GM23338 (cell line): ENCODE results near the gene P3R3URF. TPM values are rescaled to one million over a fixed set of nuclear protein-coding genes. Genes with fewer than 3 reads are reported as not detected.

Experiments used
- ATAC-seq: fragments of 200-7000 bp; cut with Tn5 transposase; 3 replicates; pipeline ENCODE4 v1.9.1; 2020
- DNase-seq: peaks from one replicate; pipeline ENCODE4 v3.0.0-alpha.2; 2015; ENCODE audit warnings: low spot score
- H2AFZ ChIP-seq: fragments of 200-600 bp; sonication (generic); 2 replicates; pipeline ENCODE4 v1.8.0; 2016; ENCODE audit warnings: antibody characterized with exemption, mild to moderate bottlenecking, moderate library complexity
- H3F3A ChIP-seq: fragments of 200-600 bp; sonication (generic); replicated peaks from 2 replicates; pipeline ENCODE4 v1.8.0; 2017; ENCODE audit warnings: antibody characterized with exemption, mixed run types, low read depth
- H3K27ac ChIP-seq: fragments of 200-600 bp; sonication (generic); 2 replicates; pipeline ENCODE4 v1.6.1; 2016; ENCODE audit warnings: low read depth
- H3K27me3 ChIP-seq: fragments of 200-600 bp; sonication (generic); 2 replicates; pipeline ENCODE4 v1.8.0; 2016; ENCODE audit warnings: mild to moderate bottlenecking, mixed run types, moderate library complexity; ENCODE audit not compliant: insufficient read depth
- H3K36me3 ChIP-seq: fragments of 200-600 bp; sonication (generic); 2 replicates; pipeline ENCODE4 v1.8.0; 2016; ENCODE audit warnings: mild to moderate bottlenecking; ENCODE audit not compliant: insufficient read depth
- H3K4me1 ChIP-seq: fragments of 200-600 bp; sonication (generic); 2 replicates; pipeline ENCODE4 v1.8.0; 2016; ENCODE audit warnings: mild to moderate bottlenecking, moderate library complexity; ENCODE audit not compliant: insufficient read depth
- H3K4me2 ChIP-seq: fragments of 200-600 bp; sonication (generic); 2 replicates; pipeline ENCODE4 v1.7.1; 2017; ENCODE audit warnings: mixed run types
- H3K4me3 ChIP-seq: fragments of 200-600 bp; sonication (generic); 2 replicates; pipeline ENCODE4 v1.6.1; 2016; ENCODE audit warnings: mixed run types
- H3K79me2 ChIP-seq: fragments of 200-600 bp; sonication (generic); replicated peaks from 2 replicates; pipeline ENCODE4 v1.8.0; 2017; ENCODE audit warnings: mild to moderate bottlenecking; ENCODE audit not compliant: insufficient read depth
- H3K9me2 ChIP-seq: fragments of 200-600 bp; sonication (generic); 2 replicates; pipeline ENCODE4 v1.8.0; 2017; ENCODE audit not compliant: insufficient read depth
- H4K20me1 ChIP-seq: fragments of 200-600 bp; sonication (generic); replicated peaks from 2 replicates; pipeline ENCODE4 v1.8.0; 2017; ENCODE audit warnings: mild to moderate bottlenecking; ENCODE audit not compliant: insufficient read depth
- H3K27ac Mint-ChIP-seq: 2 replicates; pipeline ENCODE4 v1.8.0; 2020; ENCODE audit warnings: inconsistent platforms, mild to moderate bottlenecking, moderate library complexity, mixed read lengths
- H3K27me3 Mint-ChIP-seq: 3 replicates; pipeline ENCODE4 v1.8.0; 2022; ENCODE audit warnings: low read depth, mild to moderate bottlenecking, moderate library complexity, mixed read lengths, inconsistent platforms; ENCODE audit not compliant: insufficient read depth, poor library complexity
- H3K36me3 Mint-ChIP-seq: 3 replicates; pipeline ENCODE4 v1.8.0; 2021; ENCODE audit warnings: low read depth, mild to moderate bottlenecking, inconsistent platforms, moderate library complexity, mixed read lengths
- H3K4me1 Mint-ChIP-seq: 3 replicates; pipeline ENCODE4 v1.8.0; 2020; ENCODE audit warnings: mild to moderate bottlenecking, inconsistent platforms, mixed read lengths
- H3K4me3 Mint-ChIP-seq: 3 replicates; pipeline ENCODE4 v1.8.0; 2021; ENCODE audit warnings: moderate library complexity, mild to moderate bottlenecking, inconsistent platforms, mixed read lengths
- H3K9me3 Mint-ChIP-seq: 3 replicates; pipeline ENCODE4 v1.8.0; 2020; ENCODE audit warnings: moderate library complexity, mild to moderate bottlenecking, inconsistent platforms, mixed read lengths
- ETS1 ChIP-seq: IDR thresholded peaks from 2 replicates; pipeline ENCODE4 v1.6.1; 2016; ENCODE audit warnings: antibody characterized with exemption
- EZH2 ChIP-seq: fragments of 200-600 bp; sonication (generic); IDR thresholded peaks from one replicate; pipeline ENCODE4 v1.8.0; 2017; ENCODE audit warnings: antibody characterized with exemption, mild to moderate bottlenecking, low read depth; ENCODE audit not compliant: unreplicated experiment
- NANOG ChIP-seq: IDR thresholded peaks from 2 replicates; pipeline ENCODE4 v1.6.1; 2016; ENCODE audit warnings: antibody characterized with exemption, borderline replicate concordance
- REST ChIP-seq: IDR thresholded peaks from one replicate; pipeline ENCODE4 v1.6.1; 2018; ENCODE audit warnings: antibody characterized with exemption; ENCODE audit not compliant: unreplicated experiment
- ZNF331 ChIP-seq: fragments of 250-450 bp; sonication (Bioruptor Pico); IDR thresholded peaks from 2 replicates; pipeline ENCODE4 v1.5.0; 2020; ENCODE audit warnings: low read depth, mild to moderate bottlenecking, moderate library complexity
- ZNF462 ChIP-seq: fragments of 250-450 bp; sonication (Bioruptor Pico); IDR thresholded peaks from 2 replicates; pipeline ENCODE4 v1.5.0; 2020; ENCODE audit warnings: mild to moderate bottlenecking, moderate library complexity
- polyA plus RNA-seq: library from polyadenylated mRNA; unstranded; fragments of >200 nt; fragmentation: Nextera tagmentation; extraction: Ambion mirVana; gene quantifications from 2 replicates; pipeline ENCODE4 v1.2.1, GENCODE V29; 2016
- total RNA-seq: library from RNA; depleted of rRNA; stranded (reverse); fragments of >200 nt; shearing (Covaris generic); gene quantifications from 2 replicates; pipeline ENCODE4 v1.2.3, GENCODE V29; 2014

The P3R3URF gene
- total and polyA plus RNA-seq, 2 experiments from 2014 or later, result not detected

GRCh38 chr1:46131093-46131492 lies 45.2 kb downstream of the P3R3URF start:
- Histone ChIP-seq H4K20me1 (no peaks in the 10 kb centered on the region), H3K27ac (no peak overlapping the region), H3K79me2 (peaks cover 27% of the 10 kb centered on the region), H3K4me3 (peak overlapping the region; percentile 91), H2AFZ (0 out of 2 replicates have a peak overlapping the region, but pooled peaks have one; percentile 61), H3K9me2 (no peaks in the 10 kb centered on the region), H3K27me3 (peaks cover 18% of the 10 kb centered on the region), H3F3A (peaks cover 8% of the 10 kb centered on the region), H3K4me2 (peak overlapping the region; percentile 92), H3K4me1 (peaks cover 23% of the 10 kb centered on the region), H3K36me3 (no peaks in the 10 kb centered on the region)
- TF ChIP-seq ETS1 (no peak), ZNF331 (CRISPR knock-in tag) (no peak), EZH2 (no peak), REST (no peak), NANOG (no peak)
- H3K9me3 Mint-ChIP-seq, result no peaks in the 10 kb centered on the region
- ATAC-seq (no peak), DNase-seq (peak; percentile 7)
- peak overlapping the region; percentile 93 for H3K4me3 Mint-ChIP-seq
- H3K4me1 Mint-ChIP-seq, result peaks cover 24% of the 10 kb centered on the region
- H3K27ac Mint-ChIP-seq, result no peak overlapping the region
- H3K36me3 Mint-ChIP-seq, result no peaks in the 10 kb centered on the region; the same call in 2 of the 3 replicates
- peaks cover 11% of the 10 kb centered on the region for H3K27me3 Mint-ChIP-seq

- Mint-ChIP-seq H3K27me3 (peaks cover 11% of the 10 kb centered on the region), H3K9me3 (no peaks in the 10 kb centered on the region), H3K4me3 (peak overlapping the region; percentile 93), H3K4me1 (peaks cover 24% of the 10 kb centered on the region), H3K36me3 (no peaks in the 10 kb centered on the region; the same call in 2 of the 3 replicates), H3K27ac (no peak overlapping the region)
- Histone ChIP-seq H3K9me2 (no peaks in the 10 kb centered on the region), H3F3A (peaks cover 8% of the 10 kb centered on the region), H3K27me3 (peaks cover 18% of the 10 kb centered on the region), H3K27ac (no peak overlapping the region), H3K4me2 (peak overlapping the region; percentile 92), H3K4me3 (peak overlapping the region; percentile 91), H3K4me1 (peaks cover 23% of the 10 kb centered on the region), H4K20me1 (no peaks in the 10 kb centered on the region), H3K36me3 (no peaks in the 10 kb centered on the region), H3K79me2 (peaks cover 29% of the 10 kb centered on the region), H2AFZ (no peak overlapping the region)
- ATAC-seq, result no peak
- DNase-seq, result no peak
- no peak for TF ChIP-seq ZNF462 (CRISPR knock-in tag)
- TF ChIP-seq REST, result no peak
- no peak for TF ChIP-seq ZNF331 (CRISPR knock-in tag)
- no peak for TF ChIP-seq NANOG
These were observed 45.7 kb downstream of the P3R3URF start for GRCh38 chr1:46130606-46131005.
